A673 (cell line): Measurements from ENCODE around the gene DPT.

Experiments
- EZH2 ChIP-seq: fragments of 200-600 bp; sonication (generic); IDR thresholded peaks from 2 replicates; pipeline ENCODE4 v1.6.1; 2017; ENCODE audit warnings: borderline replicate concordance, low read depth, mild to moderate bottlenecking, mixed read lengths, antibody characterized with exemption, low read length; ENCODE audit not compliant: poor library complexity, severe bottlenecking
- TF ChIP-seq, protein P1 (sequence below): fragments of 300-800, 200-600 bp; sonication (generic); conservative IDR thresholded peaks from 2 replicates; pipeline ENCODE4 v1.5.1; 2017; ENCODE audit warnings: low read depth, mild to moderate bottlenecking, antibody characterized with exemption, low read length, moderate library complexity, mixed read lengths

- TF ChIP-seq, protein P1, sequence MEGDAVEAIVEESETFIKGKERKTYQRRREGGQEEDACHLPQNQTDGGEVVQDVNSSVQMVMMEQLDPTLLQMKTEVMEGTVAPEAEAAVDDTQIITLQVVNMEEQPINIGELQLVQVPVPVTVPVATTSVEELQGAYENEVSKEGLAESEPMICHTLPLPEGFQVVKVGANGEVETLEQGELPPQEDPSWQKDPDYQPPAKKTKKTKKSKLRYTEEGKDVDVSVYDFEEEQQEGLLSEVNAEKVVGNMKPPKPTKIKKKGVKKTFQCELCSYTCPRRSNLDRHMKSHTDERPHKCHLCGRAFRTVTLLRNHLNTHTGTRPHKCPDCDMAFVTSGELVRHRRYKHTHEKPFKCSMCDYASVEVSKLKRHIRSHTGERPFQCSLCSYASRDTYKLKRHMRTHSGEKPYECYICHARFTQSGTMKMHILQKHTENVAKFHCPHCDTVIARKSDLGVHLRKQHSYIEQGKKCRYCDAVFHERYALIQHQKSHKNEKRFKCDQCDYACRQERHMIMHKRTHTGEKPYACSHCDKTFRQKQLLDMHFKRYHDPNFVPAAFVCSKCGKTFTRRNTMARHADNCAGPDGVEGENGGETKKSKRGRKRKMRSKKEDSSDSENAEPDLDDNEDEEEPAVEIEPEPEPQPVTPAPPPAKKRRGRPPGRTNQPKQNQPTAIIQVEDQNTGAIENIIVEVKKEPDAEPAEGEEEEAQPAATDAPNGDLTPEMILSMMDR = no peak
- TF ChIP-seq EZH2 = no peak
Measured at GRCh38 chr1:168691541-168691940, 37.5 kb downstream of the DPT start.
